Measurements from ENCODE around the gene TAB2.

Gene TAB2

GRCh38 chr6:149371154-149371553 is 53.6 kb downstream of the TAB2 start:
- no peak for DNase-seq (ENCODE audit: low read depth in 2 of 2)

- no peak for DNase-seq (ENCODE audit: low read depth in 2 of 2)
Observed at GRCh38 chr6:149372062-149372461, 54.5 kb downstream of the TAB2 start.

GRCh38 chr6:149373511-149373910 is 56.0 kb downstream of the TAB2 start:
- DNase-seq (ENCODE audit: low read depth in 2 of 2): no peak

GRCh38 chr6:149379977-149380376 is 62.5 kb downstream of the TAB2 start:
- DNase-seq (ENCODE audit: low read depth in 2 of 2): no peak

GRCh38 chr6:149380523-149380922 is 63.0 kb downstream of the TAB2 start:
- DNase-seq (ENCODE audit: low read depth in 2 of 2): no peak

- no peak for DNase-seq (ENCODE audit: low read depth in 2 of 2)
Observed at GRCh38 chr6:149383371-149383770, 65.9 kb downstream of the TAB2 start.

GRCh38 chr6:149384464-149384863 is 67.0 kb downstream of the TAB2 start:
- DNase-seq (ENCODE audit: low read depth in 2 of 2): no peak

- no peak for DNase-seq (ENCODE audit: low read depth in 2 of 2)
Observed at GRCh38 chr6:149385998-149386646, 68.6 kb downstream of the TAB2 start.

- DNase-seq (ENCODE audit: low read depth in 2 of 2): no peak
Observed at GRCh38 chr6:149387779-149388512, 70.4 kb downstream of the TAB2 start.

- no peak for DNase-seq (ENCODE audit: low read depth in 2 of 2)
Observed at GRCh38 chr6:149389509-149390297, 72.2 kb downstream of the TAB2 start.

- DNase-seq (ENCODE audit: low read depth in 2 of 2): no peak
Observed at GRCh38 chr6:149392093-149392492, 74.6 kb downstream of the TAB2 start.

- no peak for DNase-seq (ENCODE audit: low read depth in 2 of 2)
Observed at GRCh38 chr6:149392535-149392934, 75.0 kb downstream of the TAB2 start.

GRCh38 chr6:149393002-149393679 is 75.6 kb downstream of the TAB2 start:
- DNase-seq (ENCODE audit: low read depth in 2 of 2): no peak

- no peak for DNase-seq (ENCODE audit: low read depth in 2 of 2)
Observed at GRCh38 chr6:149395185-149395584, 77.7 kb downstream of the TAB2 start.

- no peak for DNase-seq (ENCODE audit: low read depth in 2 of 2)
Observed at GRCh38 chr6:149397384-149397783, 79.9 kb downstream of the TAB2 start.

- DNase-seq (ENCODE audit: low read depth in 2 of 2): no peak
Observed at GRCh38 chr6:149400050-149400449, 82.5 kb downstream of the TAB2 start, which contains the start of gene SUMO4. Gene SUMO4, plus strand, starts transcription at chr6:149400262. Its CDS starts 130 bp downstream, at chr6:149400392.

GRCh38 chr6:149403534-149403933 is 86.0 kb downstream of the TAB2 start:
- DNase-seq (ENCODE audit: low read depth in 2 of 2): no peak

- no peak for DNase-seq (ENCODE audit: low read depth in 2 of 2)
Observed at GRCh38 chr6:149405823-149406765, 88.6 kb downstream of the TAB2 start.

GRCh38 chr6:149409617-149410016 is 92.1 kb downstream of the TAB2 start:
- DNase-seq (ENCODE audit: low read depth in 2 of 2): no peak

- no peak for DNase-seq (ENCODE audit: low read depth in 2 of 2)
Observed at GRCh38 chr6:149410557-149410956, 93.0 kb downstream of the TAB2 start.

GRCh38 chr6:149414009-149414408 is 96.5 kb downstream of the TAB2 start:
- DNase-seq (ENCODE audit: low read depth in 2 of 2): no peak

All from stimulated activated CD8-positive, alpha-beta memory T cell treated with anti-CD3 and anti-CD28 coated beads, Interleukin-15, amount 100 ng/mL, for 48 hours (primary cell).